GM12878 (cell line): ENCODE measurements around the gene RIN2. TPM values are rescaled to one million over a fixed set of nuclear protein-coding genes. Genes with fewer than 3 reads are reported as not detected.
A peak's percentile ranks its signal among the peaks of the same experiment; 100 is the strongest.
"Not testable (repeated sequence)": the region's sequence is repeated elsewhere in the genome, so short reads cannot be mapped to it uniquely, and the experiment has no call there.

Experiments
- ATAC-seq: fragments of 200-7000 bp; cut with Tn5 transposase; 3 replicates; pipeline ENCODE4 v1.9.1; 2020; ENCODE audit warnings: mild to moderate bottlenecking, moderate library complexity
- BruUV-seq: library from RNA; stranded (reverse); fragments of 400-500 nt; replicated peaks from 2 replicates; lab custom pipeline; 2021; lab: Mats Ljungman, UMichigan
- CTCF ChIA-PET: fragments of 300-600 bp; sonication (Branson Sonifier 250); formaldehyde crosslinking; extraction: SDS; loops from one replicate; lab custom pipeline; 2021; ENCODE audit warnings: inconsistent platforms; lab: Yijun Ruan, JAX
- POLR2A ChIA-PET: fragments of 350-600 bp; formaldehyde crosslinking; extraction: SDS; loops from one replicate; lab custom pipeline; 2021; ENCODE audit warnings: inconsistent platforms; lab: Charles Lee
- RAD21 ChIA-PET: fragments of 300-600 bp; sonication (Branson Sonifier 250); formaldehyde crosslinking; loops from one replicate; lab custom pipeline; 2023; ENCODE audit warnings: antibody characterized with exemption; ENCODE audit not compliant: unreplicated experiment; lab: Charles Lee
- SMC1A ChIA-PET: fragments of 300-600 bp; sonication (Branson Sonifier 250); formaldehyde crosslinking; loops from one replicate; lab custom pipeline; 2023; ENCODE audit not compliant: unreplicated experiment, uncharacterized antibody; lab: Charles Lee
- DNase-seq: peaks from one replicate; pipeline ENCODE4 v3.0.0-alpha.2; 2011; ENCODE audit warnings: low read depth, low spot score
- FAIRE-seq: peaks from 3 replicates; lab custom pipeline; 2011; peaks lifted over from hg19 to GRCh38; lab: Jason Lieb, UNC
- H2AFZ ChIP-seq: 2 replicates; pipeline ENCODE4 v1.6.0; 2011; ENCODE audit warnings: low read depth, low read length, control low read depth; ENCODE audit not compliant: control insufficient read depth
- H3K27ac ChIP-seq: 2 replicates; pipeline ENCODE4 v1.5.1; 2011; ENCODE audit warnings: control low read depth; ENCODE audit not compliant: control insufficient read depth, insufficient read depth
- H3K27me3 ChIP-seq, 2 experiments: replicated peaks in 1 of 2; 2 replicates each; pipeline versions ENCODE4 v1.6.0 to v1.6.1; 2011; ENCODE audit warnings: low read length in 1 of 2; ENCODE audit not compliant: control insufficient read depth in 2 of 2, insufficient read depth in 2 of 2
- H3K36me3 ChIP-seq, 2 experiments: 2 replicates each; pipeline ENCODE4 v1.5.1; 2011; ENCODE audit warnings: low read length in 1 of 2; ENCODE audit not compliant: control insufficient read depth in 2 of 2, insufficient read depth in 2 of 2
- H3K4me1 ChIP-seq: 2 replicates; pipeline ENCODE4 v1.6.1; 2011; ENCODE audit warnings: mild to moderate bottlenecking, low read length, moderate library complexity, mixed read lengths; ENCODE audit not compliant: control insufficient read depth, insufficient read depth
- H3K4me2 ChIP-seq: 2 replicates; pipeline ENCODE4 v1.6.0; 2011; ENCODE audit warnings: control low read depth; ENCODE audit not compliant: control insufficient read depth, insufficient read depth
- H3K4me3 ChIP-seq: fragments of 200-600 bp; sonication (generic); 2 replicates; pipeline ENCODE4 v1.5.1; 2016
- H3K79me2 ChIP-seq: 2 replicates; pipeline ENCODE4 v1.6.0; 2011; ENCODE audit warnings: low read length; ENCODE audit not compliant: control insufficient read depth, insufficient read depth
- H3K9ac ChIP-seq: 2 replicates; pipeline ENCODE4 v1.8.0; 2011; ENCODE audit warnings: low read length, control low read depth, mixed read lengths; ENCODE audit not compliant: control insufficient read depth, insufficient read depth
- H3K9me3 ChIP-seq: replicated peaks from 3 replicates; pipeline ENCODE4 v1.5.1; 2011; ENCODE audit warnings: mild to moderate bottlenecking, low read length; ENCODE audit not compliant: control insufficient read depth, insufficient read depth
- H4K20me1 ChIP-seq: 2 replicates; pipeline ENCODE4 v1.6.0; 2011; ENCODE audit not compliant: control insufficient read depth, insufficient read depth
- CEBPB ChIP-seq, 2 experiments: fragments of 150-350 bp in 1 of 2; IDR thresholded peaks; 2 replicates each; pipeline ENCODE4 v1.6.1; 2012 to 2014; ENCODE audit warnings: low read depth in 2 of 2, low read length in 2 of 2, borderline replicate concordance in 1 of 2, inconsistent platforms in 1 of 2
- CTCF ChIP-seq, 3 experiments: IDR thresholded peaks in 2 of 3; conservative IDR thresholded peaks in 1 of 3; 2 replicates each; pipeline ENCODE4 v1.5.1; 2011; ENCODE audit warnings: low read depth in 3 of 3, low read length in 3 of 3, mild to moderate bottlenecking in 3 of 3, control low read depth in 2 of 3, moderate library complexity in 2 of 3, inconsistent platforms in 1 of 3, mixed read lengths in 1 of 3; ENCODE audit not compliant: control insufficient read depth in 2 of 3, insufficient read depth in 1 of 3; ENCODE audit errors: extremely low read depth in 1 of 3
- KAT2A ChIP-seq: conservative IDR thresholded peaks from 2 replicates; pipeline ENCODE4 v1.6.1; 2011; ENCODE audit warnings: low read depth, low read length; ENCODE audit not compliant: control insufficient read depth
- PML ChIP-seq: IDR thresholded peaks from 2 replicates; pipeline ENCODE4 v1.6.1; 2012; ENCODE audit warnings: low read length, inconsistent platforms
- RAD21 ChIP-seq: IDR thresholded peaks from 2 replicates; pipeline ENCODE4 v1.6.1; 2011; ENCODE audit warnings: mild to moderate bottlenecking, low read depth, low read length, moderate library complexity; ENCODE audit not compliant: insufficient read depth
- SIN3A ChIP-seq: IDR thresholded peaks from 2 replicates; pipeline ENCODE4 v1.6.1; 2012; ENCODE audit warnings: low read depth, low read length, improper control_type of control experiment
- WGBS: methylation state at CpG from one replicate; pipeline ENCODE4 v1.1.6; 2016; ENCODE audit warnings: low lambda C conversion rate; ENCODE audit not compliant: insufficient replicate concordance, insufficient coverage; ENCODE audit errors: missing lambda C conversion rate; 5-methylcytosine and 5-hydroxymethylcytosine counted together
- in situ Hi-C: fragments of 300-500 bp; cut with MboI; formaldehyde crosslinking; loops from 9 replicates; pipeline ENCODE4 v1.14.3; 2018; ENCODE audit warnings: mixed read lengths
- intact Hi-C: fragments of 100-400 bp; cut with micrococcal nuclease; formaldehyde crosslinking; loops from one replicate; pipeline ENCODE4 v1.14.2; 2022; ENCODE audit not compliant: unreplicated experiment
- polyA plus RNA-seq, 11 experiments: library from polyadenylated mRNA; depleted of rRNA in 4 of 11; unstranded in 6 of 11; stranded (reverse) in 5 of 11; fragments of >200 nt; fragmentation: Nextera tagmentation in 4 of 11; fragmentation: Illumina TruSeq in 1 of 11; extraction: Ambion mirVana in 4 of 11; extraction: Trizol in 1 of 11; gene quantifications; 1 replicate in 1 of 11; 2 replicates in 10 of 11; pipeline versions ENCODE4 v1.2.1 to v1.2.3, GENCODE V29; 2011 to 2016; ENCODE audit warnings: inconsistent platforms in 2 of 11, missing spikeins in 2 of 11, low read depth in 1 of 11
- total RNA-seq, 4 experiments: library from RNA; depleted of rRNA in 3 of 4; stranded (reverse); fragments of >200 nt in 3 of 4; fragmentation: Illumina TruSeq in 1 of 4; extraction: Trizol in 1 of 4; gene quantifications; 2 replicates each; pipeline versions ENCODE4 v1.2.1 to v1.2.3, GENCODE V29; 2013 to 2021

Gene RIN2
- total and polyA plus RNA-seq, 10 of the 15 experiments (the other 5 are each of a cell fraction or from before 2014, with no cell fraction given) = 0.68 to 8.5 (median 4.5) TPM

- TF ChIP-seq CTCF (IDR thresholded peaks at IDR 0.05 in 2 of 3, conservative IDR thresholded peaks at IDR 0.05 in 1 of 3; ENCODE audit: control insufficient read depth in 2 of 3, extremely low read depth in 1 of 3, insufficient read depth in 1 of 3, low read depth in 3 of 3, low read length in 3 of 3) (no peak), PML (no peak), SIN3A (no peak), CEBPB (IDR thresholded peaks at IDR 0.05; ENCODE audit: borderline replicate concordance in 1 of 2, low read depth in 2 of 2, low read length in 2 of 2) (no peak)
Observed at GRCh38 chr20:19802099-19802491, 44.0 kb downstream of the RIN2 start (continued).

- Histone ChIP-seq H3K4me3 (no peak overlapping the region), H3K27ac (no peak overlapping the region), H2AFZ (no peak overlapping the region), H3K36me3 (no peaks in the 10 kb centered on the region), H4K20me1 (no peaks in the 10 kb centered on the region), H3K9ac (no peak overlapping the region), H3K27me3 (no peaks in the 10 kb centered on the region), H3K9me3 (no peaks in the 10 kb centered on the region), H3K4me2 (no peak overlapping the region), H3K79me2 (no peaks in the 10 kb centered on the region), H3K4me1 (no peaks in the 10 kb centered on the region)
- DNase-seq = no peak
- ChIA-PET CTCF (interaction anchor here (0.7 to 3.8 kb wide), 9 partner anchors 13 to 142 kb away, joined by 3 to 16 read pairs (median 4); no protein-coding TSS in a partner anchor), RAD21 (interaction anchor here (0.7 to 2.4 kb wide), 2 partner anchors 25 to 109 kb away, joined by 3 to 9 read pairs; no protein-coding TSS in a partner anchor), SMC1A (interaction anchor here (0.8 to 2.0 kb wide), 3 partner anchors 12 to 97 kb away, joined by 3 to 8 read pairs (median 3); no protein-coding TSS in a partner anchor), POLR2A (no interaction called here)
- intact Hi-C loops = loop anchor here (2.0 kb wide), 1 partner anchor 110 kb away; no protein-coding TSS in a partner anchor
- in situ Hi-C loops = no loop called here
- 26% methylated on average over 4 of the region's 4 CpGs for WGBS
- no peak for FAIRE-seq
- 0 out of 2 replicates have a peak, but pooled peaks have one; percentile 1 for TF ChIP-seq RAD21
- TF ChIP-seq KAT2A = no peak
- TF ChIP-seq CTCF (IDR thresholded peaks at IDR 0.05 in 2 of 3, conservative IDR thresholded peaks at IDR 0.05 in 1 of 3; ENCODE audit: control insufficient read depth in 2 of 3, extremely low read depth in 1 of 3, insufficient read depth in 1 of 3, low read depth in 3 of 3, low read length in 3 of 3) = peak in 2 of 3 experiments; percentile 12 to 29; a peak in 3 of 6 replicates
- ATAC-seq = peak; percentile 82
- BruUV-seq = no TSS peak
Observed at GRCh38 chr20:19802492-19803158, 44.6 kb downstream of the RIN2 start.

DNA sequence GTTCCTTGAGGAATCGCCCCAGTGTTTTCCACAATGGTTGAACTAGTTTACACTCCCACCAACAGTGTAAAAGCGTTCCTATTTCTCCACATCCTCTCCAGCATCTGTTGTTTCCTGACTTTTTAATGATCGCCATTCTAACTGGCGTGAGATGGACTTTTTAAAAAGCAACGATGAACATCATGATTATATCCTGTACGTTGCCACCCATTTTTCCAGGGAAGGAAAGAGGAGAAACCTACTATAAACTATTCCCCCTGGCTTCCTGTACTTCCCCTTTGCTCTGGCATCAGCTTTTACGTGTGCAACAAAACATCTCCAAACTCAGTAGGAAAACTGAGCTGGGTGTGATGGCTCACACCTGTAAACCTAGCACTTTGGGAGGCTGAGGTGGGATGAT lies 48.2 kb downstream of the RIN2 start:
- H3K36me3 ChIP-seq, H3K4me2 ChIP-seq, BruUV-seq, in situ Hi-C loops, POLR2A ChIA-PET, intact Hi-C loops, H3K27ac ChIP-seq, H3K9me3 ChIP-seq, H3K4me3 ChIP-seq, H3K79me2 ChIP-seq, H3K27me3 ChIP-seq, H3K4me1 ChIP-seq, ATAC-seq, FAIRE-seq, H2AFZ ChIP-seq, H3K9ac ChIP-seq, DNase-seq, H4K20me1 ChIP-seq: not testable (repeated sequence)
- 54% methylated on average over 7 of the region's 7 CpGs for WGBS
- RAD21 ChIA-PET = interaction anchor here (1.4 kb wide), 1 partner anchor 9 kb away, joined by 7 read pairs; no protein-coding TSS in a partner anchor
- SMC1A ChIA-PET = interaction anchor here (1.1 to 2.1 kb wide), 3 partner anchors 9 to 113 kb away, joined by 4 to 6 read pairs (median 5); no protein-coding TSS in a partner anchor
- CTCF ChIA-PET = interaction anchor here (1.0 to 1.1 kb wide), 2 partner anchors 19 to 113 kb away, joined by 4 read pairs; no protein-coding TSS in a partner anchor
